Fibroblast of skin of right biceps (primary cell): ENCODE results near the gene SNCAIP.
A peak's percentile ranks its signal among the peaks of the same experiment; 100 is the strongest.

ENCODE experiments used
- DNase-seq: peaks from one replicate; pipeline ENCODE4 v3.0.0-alpha.2; 2013

Gene SNCAIP

GRCh38 chr5:122311961-122312590 is at the start of gene SNCAIP:
SNCAIP (plus strand) TSS chr5:122312237; CDS start chr5:122391135, 78,898 bp downstream.
- DNase-seq = peak; percentile 59

GRCh38 chr5:122263352-122264030 is 48.5 kb upstream of the SNCAIP start:
- peak; percentile 59 for DNase-seq

- DNase-seq = no peak
These were observed 47.4 kb upstream of the SNCAIP start for GRCh38 chr5:122264610-122265009.

- no peak for DNase-seq
These were observed 44.9 kb upstream of the SNCAIP start for GRCh38 chr5:122267185-122267584.

GRCh38 chr5:122273696-122274095 is 38.3 kb upstream of the SNCAIP start:
- DNase-seq = no peak

- DNase-seq = no peak
These were observed 28.4 kb upstream of the SNCAIP start for GRCh38 chr5:122283592-122283991.

- DNase-seq = no peak
These were observed 25.5 kb upstream of the SNCAIP start for GRCh38 chr5:122286541-122286940.

GRCh38 chr5:122287101-122287500 is 24.9 kb upstream of the SNCAIP start:
- DNase-seq = no peak

- DNase-seq = peak; percentile 59
These were observed 20.8 kb upstream of the SNCAIP start for GRCh38 chr5:122291000-122291901.

GRCh38 chr5:122292332-122292731 is 19.7 kb upstream of the SNCAIP start:
- peak; percentile 31 for DNase-seq

- DNase-seq = no peak
These were observed 16.9 kb upstream of the SNCAIP start for GRCh38 chr5:122295138-122295537.

GRCh38 chr5:122296871-122297270 is 15.2 kb upstream of the SNCAIP start:
- no peak for DNase-seq

GRCh38 chr5:122297587-122298298 is 14.3 kb upstream of the SNCAIP start:
- no peak for DNase-seq

- DNase-seq = no peak
These were observed 11.7 kb upstream of the SNCAIP start for GRCh38 chr5:122300374-122300773.

GRCh38 chr5:122301016-122301415 is 11.0 kb upstream of the SNCAIP start:
- DNase-seq = no peak

GRCh38 chr5:122304471-122305215 is 7.4 kb upstream of the SNCAIP start:
- no peak for DNase-seq

GRCh38 chr5:122306461-122306860 is 5.6 kb upstream of the SNCAIP start:
- DNase-seq = no peak

GRCh38 chr5:122310889-122311288 is 1.1 kb upstream of the SNCAIP start:
- no peak for DNase-seq

GRCh38 chr5:122311497-122311960 is 508 bp upstream of the SNCAIP start:
- no peak for DNase-seq

- peak; percentile 38 for DNase-seq
These were observed 762 bp downstream of the SNCAIP start for GRCh38 chr5:122312591-122313406.

- DNase-seq = no peak
These were observed 2.0 kb downstream of the SNCAIP start for GRCh38 chr5:122314036-122314435.
